GM12878 (cell line): Measurements from ENCODE around the gene PCGF1. TPM values are rescaled to one million over a fixed set of nuclear protein-coding genes. Genes with fewer than 3 reads are reported as not detected.
"Not testable (repeated sequence)": the region's sequence is repeated elsewhere in the genome, so short reads cannot be mapped to it uniquely, and the experiment has no call there.

Experiments
- ATAC-seq: fragments of 200-7000 bp; cut with Tn5 transposase; 3 replicates; pipeline ENCODE4 v1.9.1; 2020; ENCODE audit warnings: mild to moderate bottlenecking, moderate library complexity
- BruUV-seq: library from RNA; stranded (reverse); fragments of 400-500 nt; replicated peaks from 2 replicates; lab custom pipeline; 2021; lab: Mats Ljungman, UMichigan
- CTCF ChIA-PET: fragments of 300-600 bp; sonication (Branson Sonifier 250); formaldehyde crosslinking; extraction: SDS; loops from one replicate; lab custom pipeline; 2021; ENCODE audit warnings: inconsistent platforms; lab: Yijun Ruan, JAX
- POLR2A ChIA-PET: fragments of 350-600 bp; formaldehyde crosslinking; extraction: SDS; loops from one replicate; lab custom pipeline; 2021; ENCODE audit warnings: inconsistent platforms; lab: Charles Lee
- RAD21 ChIA-PET: fragments of 300-600 bp; sonication (Branson Sonifier 250); formaldehyde crosslinking; loops from one replicate; lab custom pipeline; 2023; ENCODE audit warnings: antibody characterized with exemption; ENCODE audit not compliant: unreplicated experiment; lab: Charles Lee
- SMC1A ChIA-PET: fragments of 300-600 bp; sonication (Branson Sonifier 250); formaldehyde crosslinking; loops from one replicate; lab custom pipeline; 2023; ENCODE audit not compliant: unreplicated experiment, uncharacterized antibody; lab: Charles Lee
- DNase-seq: peaks from one replicate; pipeline ENCODE4 v3.0.0-alpha.2; 2011; ENCODE audit warnings: low read depth, low spot score
- FAIRE-seq: peaks from 3 replicates; lab custom pipeline; 2011; peaks lifted over from hg19 to GRCh38; lab: Jason Lieb, UNC
- H2AFZ ChIP-seq: 2 replicates; pipeline ENCODE4 v1.6.0; 2011; ENCODE audit warnings: low read depth, low read length, control low read depth; ENCODE audit not compliant: control insufficient read depth
- H3K27ac ChIP-seq: 2 replicates; pipeline ENCODE4 v1.5.1; 2011; ENCODE audit warnings: control low read depth; ENCODE audit not compliant: control insufficient read depth, insufficient read depth
- H3K27me3 ChIP-seq, 2 experiments: replicated peaks in 1 of 2; 2 replicates each; pipeline versions ENCODE4 v1.6.0 to v1.6.1; 2011; ENCODE audit warnings: low read length in 1 of 2; ENCODE audit not compliant: control insufficient read depth in 2 of 2, insufficient read depth in 2 of 2
- H3K36me3 ChIP-seq, 2 experiments: 2 replicates each; pipeline ENCODE4 v1.5.1; 2011; ENCODE audit warnings: low read length in 1 of 2; ENCODE audit not compliant: control insufficient read depth in 2 of 2, insufficient read depth in 2 of 2
- H3K4me1 ChIP-seq: 2 replicates; pipeline ENCODE4 v1.6.1; 2011; ENCODE audit warnings: mild to moderate bottlenecking, low read length, moderate library complexity, mixed read lengths; ENCODE audit not compliant: control insufficient read depth, insufficient read depth
- H3K4me2 ChIP-seq: 2 replicates; pipeline ENCODE4 v1.6.0; 2011; ENCODE audit warnings: control low read depth; ENCODE audit not compliant: control insufficient read depth, insufficient read depth
- H3K4me3 ChIP-seq: fragments of 200-600 bp; sonication (generic); 2 replicates; pipeline ENCODE4 v1.5.1; 2016
- H3K79me2 ChIP-seq: 2 replicates; pipeline ENCODE4 v1.6.0; 2011; ENCODE audit warnings: low read length; ENCODE audit not compliant: control insufficient read depth, insufficient read depth
- H3K9ac ChIP-seq: 2 replicates; pipeline ENCODE4 v1.8.0; 2011; ENCODE audit warnings: low read length, control low read depth, mixed read lengths; ENCODE audit not compliant: control insufficient read depth, insufficient read depth
- H3K9me3 ChIP-seq: replicated peaks from 3 replicates; pipeline ENCODE4 v1.5.1; 2011; ENCODE audit warnings: mild to moderate bottlenecking, low read length; ENCODE audit not compliant: control insufficient read depth, insufficient read depth
- H4K20me1 ChIP-seq: 2 replicates; pipeline ENCODE4 v1.6.0; 2011; ENCODE audit not compliant: control insufficient read depth, insufficient read depth
- MTA3 ChIP-seq: IDR thresholded peaks from 2 replicates; pipeline ENCODE4 v1.6.1; 2012; ENCODE audit warnings: low read length, inconsistent platforms, borderline replicate concordance
- POLR2A ChIP-seq: IDR thresholded peaks from 2 replicates; pipeline ENCODE4 v1.6.1; 2011; ENCODE audit warnings: low read depth, mild to moderate bottlenecking, low read length
- POLR2AphosphoS2 ChIP-seq: IDR thresholded peaks from 2 replicates; pipeline ENCODE4 v1.6.1; 2011; ENCODE audit warnings: low read depth, mild to moderate bottlenecking, low read length, improper control_type of control experiment, moderate library complexity
- SMAD5 ChIP-seq: IDR thresholded peaks from 2 replicates; pipeline ENCODE4 v1.6.1; 2016; ENCODE audit warnings: antibody characterized with exemption, low read depth
- WGBS: methylation state at CpG from one replicate; pipeline ENCODE4 v1.1.6; 2016; ENCODE audit warnings: low lambda C conversion rate; ENCODE audit not compliant: insufficient replicate concordance, insufficient coverage; ENCODE audit errors: missing lambda C conversion rate; 5-methylcytosine and 5-hydroxymethylcytosine counted together
- in situ Hi-C: fragments of 300-500 bp; cut with MboI; formaldehyde crosslinking; loops from 9 replicates; pipeline ENCODE4 v1.14.3; 2018; ENCODE audit warnings: mixed read lengths
- intact Hi-C: fragments of 100-400 bp; cut with micrococcal nuclease; formaldehyde crosslinking; loops from one replicate; pipeline ENCODE4 v1.14.2; 2022; ENCODE audit not compliant: unreplicated experiment
- polyA plus RNA-seq, 11 experiments: library from polyadenylated mRNA; depleted of rRNA in 4 of 11; unstranded in 6 of 11; stranded (reverse) in 5 of 11; fragments of >200 nt; fragmentation: Nextera tagmentation in 4 of 11; fragmentation: Illumina TruSeq in 1 of 11; extraction: Ambion mirVana in 4 of 11; extraction: Trizol in 1 of 11; gene quantifications; 1 replicate in 1 of 11; 2 replicates in 10 of 11; pipeline versions ENCODE4 v1.2.1 to v1.2.3, GENCODE V29; 2011 to 2016; ENCODE audit warnings: inconsistent platforms in 2 of 11, missing spikeins in 2 of 11, low read depth in 1 of 11
- total RNA-seq, 4 experiments: library from RNA; depleted of rRNA in 3 of 4; stranded (reverse); fragments of >200 nt in 3 of 4; fragmentation: Illumina TruSeq in 1 of 4; extraction: Trizol in 1 of 4; gene quantifications; 2 replicates each; pipeline versions ENCODE4 v1.2.1 to v1.2.3, GENCODE V29; 2013 to 2021
- TF ChIP-seq, protein P1 (sequence below): IDR thresholded peaks from 2 replicates; pipeline ENCODE4 v1.6.1; 2011; ENCODE audit warnings: borderline replicate concordance, low read depth, mild to moderate bottlenecking, moderate library complexity, low read length; ENCODE audit not compliant: insufficient read depth, poor library complexity, severe bottlenecking

PCGF1 gene
- total and polyA plus RNA-seq, 10 of the 15 experiments (the other 5 are each of a cell fraction or from before 2014, with no cell fraction given) = 23.1 to 50.8 (median 27.4) TPM

DNA sequence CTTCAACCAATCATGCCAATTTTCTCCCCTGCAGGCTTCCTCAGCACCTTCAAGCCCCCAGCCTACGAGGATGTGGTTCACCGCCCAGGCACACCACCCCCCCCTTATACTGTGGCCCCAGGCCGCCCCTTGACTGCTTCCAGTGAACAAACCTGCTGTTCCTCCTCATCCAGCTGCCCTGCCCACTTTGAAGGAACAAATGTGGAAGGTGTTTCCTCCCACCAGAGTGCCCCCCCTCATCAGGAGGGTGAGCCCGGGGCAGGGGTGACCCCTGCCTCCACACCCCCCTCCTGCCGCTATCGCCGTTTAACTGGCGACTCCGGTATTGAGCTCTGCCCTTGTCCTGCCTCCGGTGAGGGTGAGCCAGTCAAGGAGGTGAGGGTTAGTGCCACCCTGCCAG lies 47.3 kb downstream of the PCGF1 start:
- H2AFZ ChIP-seq, FAIRE-seq, BruUV-seq, intact Hi-C loops, H3K4me2 ChIP-seq, H3K27me3 ChIP-seq, H3K36me3 ChIP-seq, ATAC-seq, DNase-seq: not testable (repeated sequence)
- TF ChIP-seq POLR2A = peak; percentile 32; the same call in 1 of the 2 replicates
- TF ChIP-seq, all 136 proteins: peak for 1; not testable (repeated sequence) for 135
- H3K9me3 ChIP-seq, POLR2A ChIA-PET, H3K4me3 ChIP-seq, H3K9ac ChIP-seq, H4K20me1 ChIP-seq, in situ Hi-C loops, H3K27ac ChIP-seq: not testable (repeated sequence)
- WGBS = 93% methylated on average over 10 of the region's 10 CpGs
- RAD21 ChIA-PET = interaction anchor here (0.7 to 1.2 kb wide), 2 partner anchors 12 to 70 kb away, joined by 3 to 4 read pairs; partner anchors contain the start of genes HTRA2 and MRPL53
- H3K79me2 ChIP-seq = peaks cover 32% of the 10 kb centered on the region
- peaks cover 19% of the 10 kb centered on the region for H3K4me1 ChIP-seq
- CTCF ChIA-PET = interaction anchor here (1.6 kb wide), 1 partner anchor 128 kb away, joined by 5 read pairs; no protein-coding TSS in a partner anchor
- SMC1A ChIA-PET = interaction anchor here (1.3 kb wide), 1 partner anchor 120 kb away, joined by 3 read pairs; no protein-coding TSS in a partner anchor

DNA sequence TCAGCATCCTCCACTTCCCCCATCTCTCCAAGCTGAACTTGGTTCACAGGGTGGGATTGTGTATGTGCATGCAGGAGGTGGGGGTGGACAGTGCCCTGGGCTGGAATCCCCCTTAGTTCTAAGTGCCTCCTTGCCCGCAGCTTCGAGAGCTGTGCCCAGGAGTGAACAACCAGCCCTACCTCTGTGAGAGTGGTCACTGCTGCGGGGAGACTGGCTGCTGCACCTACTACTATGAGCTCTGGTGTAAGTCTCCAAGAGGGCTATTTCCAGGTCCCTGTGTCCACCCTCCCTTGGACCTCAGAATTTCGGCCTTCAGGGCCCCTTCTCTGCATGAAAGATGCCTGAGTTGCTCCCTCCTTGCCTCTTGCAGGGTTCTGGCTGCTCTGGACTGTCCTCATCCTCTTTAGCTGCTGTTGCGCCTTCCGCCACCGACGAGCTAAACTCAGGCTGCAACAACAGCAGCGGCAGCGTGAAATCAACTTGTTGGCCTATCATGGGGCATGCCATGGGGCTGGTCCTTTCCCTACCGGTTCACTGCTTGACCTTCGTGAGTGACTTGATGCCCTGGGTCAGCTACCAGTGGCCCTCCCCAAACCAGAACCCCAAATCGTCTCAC lies 47.9 kb downstream of the PCGF1 start:
- in situ Hi-C loops, FAIRE-seq: not testable (repeated sequence)

More for the DNA sequence above, 47.9 kb downstream of the PCGF1 start:
- H3K4me2 ChIP-seq = peak overlapping the region; percentile 87
- H3K36me3 ChIP-seq, H2AFZ ChIP-seq, H3K9ac ChIP-seq, H3K27me3 ChIP-seq, H4K20me1 ChIP-seq, DNase-seq, ATAC-seq, BruUV-seq, H3K27ac ChIP-seq, intact Hi-C loops, H3K9me3 ChIP-seq: not testable (repeated sequence)
- SMC1A ChIA-PET = interaction anchor here (1.3 to 5.5 kb wide), 5 partner anchors 21 to 119 kb away, joined by 3 to 24 read pairs (median 8); partner anchors contain the start of genes C2orf81, CCDC142, TTC31 and WDR54
- H3K4me1 ChIP-seq = peaks cover 19% of the 10 kb centered on the region
- POLR2A ChIA-PET = interaction anchor here (2.0 to 5.8 kb wide), 3 partner anchors 12 to 22 kb away, joined by 14 to 44 read pairs (median 29); partner anchors contain the start of genes CCDC142, MRPL53, RTKN and TTC31
- CTCF ChIA-PET = interaction anchor here (1.4 to 6.7 kb wide), 5 partner anchors 15 to 128 kb away, joined by 10 to 54 read pairs (median 10); partner anchors contain the start of genes AUP1, CCDC142, HTRA2 and TTC31
- TF ChIP-seq POLR2AphosphoS2 = 0 out of 2 replicates have a peak, but pooled peaks have one; percentile 33
- TF ChIP-seq, protein P1, sequence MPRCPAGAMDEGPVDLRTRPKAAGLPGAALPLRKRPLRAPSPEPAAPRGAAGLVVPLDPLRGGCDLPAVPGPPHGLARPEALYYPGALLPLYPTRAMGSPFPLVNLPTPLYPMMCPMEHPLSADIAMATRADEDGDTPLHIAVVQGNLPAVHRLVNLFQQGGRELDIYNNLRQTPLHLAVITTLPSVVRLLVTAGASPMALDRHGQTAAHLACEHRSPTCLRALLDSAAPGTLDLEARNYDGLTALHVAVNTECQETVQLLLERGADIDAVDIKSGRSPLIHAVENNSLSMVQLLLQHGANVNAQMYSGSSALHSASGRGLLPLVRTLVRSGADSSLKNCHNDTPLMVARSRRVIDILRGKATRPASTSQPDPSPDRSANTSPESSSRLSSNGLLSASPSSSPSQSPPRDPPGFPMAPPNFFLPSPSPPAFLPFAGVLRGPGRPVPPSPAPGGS = peak; percentile 11
- peak; percentile 68 for TF ChIP-seq POLR2A
- TF ChIP-seq SMAD5 = 0 out of 2 replicates have a peak, but pooled peaks have one; percentile 14
- peak; percentile 27; the same call in 1 of the 2 replicates for TF ChIP-seq MTA3
- RAD21 ChIA-PET = interaction anchor here (1.2 to 1.8 kb wide), 4 partner anchors 13 to 68 kb away, joined by 4 to 11 read pairs (median 8); partner anchors contain the start of genes C2orf81, MRPL53, PCGF1 and WDR54
- WGBS = 58% methylated on average over 13 of the region's 13 CpGs
- peak overlapping the region; percentile 99 for H3K4me3 ChIP-seq
- peaks cover 28% of the 10 kb centered on the region for H3K79me2 ChIP-seq
